ELF-1 (cell line): ENCODE results near the gene PKIG.

Source experiments
- DNase-seq: peaks from one replicate; pipeline ENCODE4 v3.0.0-alpha.2; 2016; ENCODE audit warnings: low read depth, low spot score

Gene PKIG

DNA sequence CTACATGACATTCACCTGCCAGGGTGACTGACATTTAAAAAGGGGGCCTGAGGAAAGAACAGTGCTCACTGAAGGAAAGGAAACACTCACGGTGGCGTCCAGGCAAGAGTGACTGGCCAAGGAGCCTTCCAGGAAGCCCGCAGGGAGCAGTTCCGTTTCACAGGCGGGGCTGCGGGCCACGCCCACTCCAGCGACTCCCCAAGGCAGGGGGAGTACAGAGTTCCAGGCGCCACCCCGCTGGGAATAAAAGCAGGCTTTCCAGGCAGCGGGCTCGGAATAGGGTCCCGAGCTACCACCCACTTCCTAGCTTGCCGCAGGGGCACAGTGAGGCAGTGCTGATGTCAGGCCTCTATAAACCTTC lies 34.2 kb downstream of the PKIG start:
- DNase-seq: peak; percentile 87

DNA sequence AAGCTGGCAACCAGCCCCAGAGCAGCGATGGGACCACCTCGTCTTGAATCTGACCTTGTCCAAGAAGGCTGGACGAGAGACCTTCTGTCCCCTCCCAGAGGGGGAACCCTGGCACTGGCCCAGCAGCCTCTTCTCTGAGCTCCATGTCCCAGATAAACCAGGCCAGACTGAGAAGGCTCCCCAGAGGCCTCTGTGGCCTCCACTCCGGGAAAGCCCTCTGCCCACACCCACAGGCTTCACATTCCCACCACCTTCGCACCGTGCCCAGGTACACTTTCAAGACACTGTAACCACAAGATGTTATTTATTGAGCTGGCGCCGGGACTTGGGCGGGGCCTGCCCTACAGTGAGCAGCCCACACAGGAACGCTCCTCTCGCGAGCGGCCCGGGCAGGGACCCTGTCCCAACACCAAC lies 35.9 kb downstream of the PKIG start:
- no peak for DNase-seq

DNA sequence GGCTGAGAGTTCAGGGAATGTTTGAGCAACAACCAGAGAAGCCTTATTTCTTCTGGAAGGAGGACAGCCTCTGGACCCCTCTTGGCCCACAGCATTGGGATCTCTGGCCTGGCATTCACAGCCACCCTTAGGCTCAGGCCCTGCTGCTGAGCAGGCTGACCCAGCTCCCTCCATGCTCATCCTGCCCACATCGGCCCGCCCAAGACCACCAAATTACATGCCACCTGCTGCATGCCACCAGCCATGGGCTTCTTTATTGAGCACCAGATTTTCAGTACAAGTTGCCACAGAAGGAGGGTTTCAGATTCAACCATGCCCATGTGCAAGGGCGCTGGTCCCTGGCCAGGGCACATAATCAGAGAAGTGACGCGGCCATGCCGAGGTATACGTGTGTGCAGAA lies 36.9 kb downstream of the PKIG start:
- DNase-seq: no peak

DNA sequence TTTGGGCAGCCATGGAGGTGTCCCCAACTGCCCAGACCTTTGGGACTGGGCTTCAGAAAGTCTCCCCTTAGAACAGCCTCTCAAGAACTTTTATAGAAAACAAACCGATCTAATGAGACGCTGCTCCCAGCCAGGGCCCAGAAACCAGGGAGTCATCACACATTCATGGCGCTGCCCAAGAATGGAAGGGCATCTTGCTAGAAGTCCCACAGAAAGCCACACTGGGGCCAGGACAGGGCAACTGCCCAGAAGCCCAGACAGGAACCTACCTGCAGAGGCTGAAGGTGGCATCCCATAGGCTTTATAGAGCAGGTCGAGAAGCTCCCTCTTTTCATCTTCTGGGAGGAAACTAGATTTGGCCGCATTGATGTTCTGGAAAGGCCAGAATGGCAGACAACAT lies 37.7 kb downstream of the PKIG start:
- DNase-seq: no peak

DNA sequence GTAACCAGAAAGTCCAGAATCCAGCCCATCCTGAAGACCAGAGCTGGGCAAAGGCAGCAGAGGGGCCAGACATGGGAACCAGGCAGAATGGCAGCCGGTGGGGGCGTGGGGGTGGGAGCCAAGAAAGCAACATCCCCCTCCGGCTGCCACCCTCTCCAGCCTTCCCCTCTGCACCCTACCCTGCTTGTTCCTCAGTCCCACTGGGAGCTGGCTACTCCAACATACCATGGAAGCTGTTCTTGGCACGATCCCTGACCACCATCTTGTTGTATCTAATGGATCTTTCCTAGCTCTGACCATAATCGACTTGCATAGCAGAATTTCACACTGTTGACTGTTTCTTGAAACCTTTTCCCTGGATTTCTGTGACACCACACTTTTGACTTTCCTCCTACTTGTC lies 38.9 kb downstream of the PKIG start:
- DNase-seq: no peak

DNA sequence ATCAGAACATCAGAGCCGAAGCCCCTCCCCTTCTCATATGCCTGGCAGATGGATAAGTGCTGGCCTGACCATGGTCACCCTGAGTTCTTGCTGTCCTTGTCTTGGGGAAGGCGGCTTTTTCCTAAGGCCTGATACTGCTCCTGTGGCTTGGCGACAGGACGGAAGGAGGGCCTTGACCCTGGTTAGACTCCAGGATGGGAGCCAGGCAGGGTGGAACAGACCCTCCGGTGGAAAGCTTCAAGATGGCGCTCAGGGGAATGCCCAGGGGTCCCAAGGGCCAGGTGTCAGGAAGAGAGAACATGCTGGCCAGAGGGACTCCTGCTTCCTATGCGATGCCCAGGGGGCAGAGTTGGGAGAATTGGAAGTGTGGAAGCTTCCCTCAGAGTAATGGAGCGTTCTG lies 39.6 kb downstream of the PKIG start:
- no peak for DNase-seq

DNA sequence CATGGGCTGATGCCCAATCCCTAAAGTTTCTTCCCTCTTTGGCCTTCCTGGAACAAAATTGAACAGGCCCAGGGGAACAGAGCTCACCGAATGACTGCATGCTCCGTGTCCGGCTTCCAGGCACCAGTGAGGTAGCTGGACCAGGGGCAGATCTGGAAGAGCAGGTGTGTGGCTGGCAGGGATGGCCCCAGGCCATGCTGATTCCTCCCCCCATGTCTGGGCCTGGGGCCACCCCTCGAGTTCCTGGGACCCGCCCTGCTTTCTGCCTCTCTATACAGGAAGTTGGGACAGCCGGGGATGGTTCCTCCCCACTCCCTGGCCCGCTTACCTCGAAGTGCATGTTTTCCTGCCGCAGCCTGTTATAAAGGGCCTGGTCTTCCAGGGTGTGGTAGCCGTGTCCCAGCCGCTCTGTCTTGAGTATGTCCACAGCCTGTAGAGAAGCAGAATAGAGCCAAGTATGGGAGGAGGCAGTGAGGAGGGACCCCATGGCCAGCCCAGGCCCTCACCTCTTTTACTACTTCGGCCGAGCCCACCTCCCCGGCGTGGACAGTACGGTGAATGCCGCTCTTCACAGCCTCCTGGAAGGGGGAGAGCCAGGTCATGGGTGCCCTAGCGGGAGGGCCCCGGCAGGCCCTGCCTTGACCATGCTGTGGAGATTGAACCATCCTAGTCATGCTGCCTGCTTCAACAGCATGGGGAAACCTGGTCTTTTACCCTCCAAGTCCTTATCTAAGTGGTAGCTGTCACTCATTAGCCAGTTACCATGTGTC lies 40.3 kb downstream of the PKIG start:
- DNase-seq: no peak

DNA sequence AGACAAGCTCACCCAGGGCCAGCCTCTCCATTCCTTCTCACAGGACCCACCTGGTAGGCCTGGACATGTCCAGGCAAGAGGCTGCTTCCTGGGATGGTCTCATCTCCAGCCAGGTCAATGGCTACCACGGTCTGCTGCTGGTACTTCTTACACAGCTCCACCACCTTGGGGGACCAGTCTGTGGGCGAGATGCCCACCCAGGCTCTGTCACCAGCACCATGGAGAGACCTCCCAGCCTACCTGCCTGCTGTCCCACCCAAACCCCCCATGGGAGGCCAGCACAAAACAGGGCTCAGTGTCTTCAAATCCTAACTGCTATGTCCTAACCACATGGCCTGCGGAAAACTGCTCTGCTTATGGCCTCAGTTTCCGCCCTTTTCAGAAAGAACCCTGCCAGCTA lies 41.8 kb downstream of the PKIG start:
- no peak for DNase-seq

DNA sequence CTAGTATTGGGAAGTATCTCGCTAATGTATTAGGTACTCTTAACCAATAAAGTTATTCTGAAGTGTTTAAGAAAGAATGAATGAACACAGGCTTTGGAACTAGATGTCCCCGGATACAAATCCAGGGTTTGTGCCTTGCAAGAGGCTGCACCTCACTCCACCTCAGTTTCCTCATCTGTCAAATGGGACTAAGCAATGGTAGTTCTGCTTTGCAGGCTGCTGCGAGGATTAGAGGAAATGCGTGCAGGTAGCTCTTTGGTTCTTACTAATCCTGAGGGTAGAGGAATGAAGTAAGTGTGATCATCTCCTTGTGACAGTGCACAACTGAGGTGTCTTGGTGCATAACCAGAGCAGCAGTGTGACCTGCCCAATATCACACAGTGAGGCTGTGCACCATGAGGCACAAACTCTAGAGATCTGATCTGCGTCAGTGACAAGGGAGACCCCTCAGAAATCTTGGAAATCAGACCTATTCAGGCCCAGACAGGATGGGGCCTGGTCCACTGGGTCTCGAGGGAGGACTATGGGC lies 42.4 kb downstream of the PKIG start:
- no peak for DNase-seq

DNA sequence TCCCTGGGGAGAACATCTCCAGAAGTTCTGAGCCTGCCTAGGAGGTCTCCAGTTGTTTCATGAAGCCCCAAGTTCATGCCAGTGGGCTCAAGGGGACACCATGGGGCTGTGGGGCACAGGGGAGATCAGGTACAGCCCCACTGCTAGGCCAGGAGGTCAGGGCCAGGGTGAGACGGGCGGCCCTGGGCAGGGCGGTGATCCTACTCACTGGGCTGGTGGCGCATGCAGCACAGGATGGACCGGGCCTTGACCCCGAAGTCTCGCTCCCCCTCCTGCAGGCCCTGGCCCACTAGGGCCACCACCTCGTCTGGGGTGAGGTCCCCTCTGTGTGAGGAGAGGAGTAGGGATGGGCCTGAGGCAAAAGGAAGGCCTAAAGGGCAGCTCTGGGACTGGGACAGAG lies 43.0 kb downstream of the PKIG start:
- DNase-seq: no peak

DNA sequence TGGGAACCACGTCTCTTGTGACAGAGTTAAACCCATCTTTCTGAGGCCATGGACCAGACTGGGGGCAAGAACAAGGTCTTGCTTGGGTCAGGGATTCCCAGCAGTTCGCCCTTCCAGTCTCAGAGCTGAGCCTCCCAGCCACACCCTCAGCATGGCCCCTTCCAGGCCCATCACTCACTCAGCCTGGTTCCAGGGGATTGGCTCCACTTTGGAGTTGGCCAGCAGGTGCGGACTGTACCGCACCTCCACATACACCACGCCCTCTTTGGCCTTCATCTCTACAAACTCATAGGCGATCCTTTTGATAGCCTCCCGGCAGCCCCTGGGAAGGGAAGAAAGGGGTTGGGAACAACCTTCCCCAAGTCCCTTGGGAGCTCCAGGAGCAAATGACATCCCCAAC lies 43.9 kb downstream of the PKIG start:
- DNase-seq: no peak

DNA sequence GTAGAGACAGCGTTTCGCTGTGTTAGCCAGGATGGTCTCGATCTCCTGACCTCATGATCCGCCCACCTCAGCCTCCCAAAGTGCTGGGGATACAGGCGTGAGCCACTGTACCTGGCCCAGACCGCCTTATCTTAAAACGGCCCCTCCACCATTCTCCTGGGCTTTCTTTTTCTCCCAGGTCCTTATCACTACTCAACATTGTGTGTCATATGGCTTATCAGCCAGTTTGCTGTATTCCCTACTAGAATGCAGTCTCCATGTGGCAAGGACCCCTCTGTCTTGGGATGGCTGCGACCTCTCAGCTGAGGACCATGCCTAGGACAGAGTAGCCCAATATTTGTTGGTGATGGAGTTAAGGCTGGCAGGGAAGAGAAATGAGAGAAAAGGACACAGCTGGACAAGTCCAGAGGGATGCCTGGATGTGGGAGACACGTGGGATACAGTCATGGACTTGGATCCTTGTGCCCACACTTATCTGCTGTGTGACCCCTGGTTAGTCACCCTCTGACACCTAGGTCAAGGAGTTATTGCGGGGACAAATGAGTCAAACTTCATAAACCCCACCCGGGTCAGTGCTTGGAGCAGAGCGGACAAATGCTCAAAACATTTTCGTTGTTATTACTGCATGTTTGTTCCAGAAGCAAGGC lies 45.1 kb downstream of the PKIG start:
- DNase-seq: no peak

DNA sequence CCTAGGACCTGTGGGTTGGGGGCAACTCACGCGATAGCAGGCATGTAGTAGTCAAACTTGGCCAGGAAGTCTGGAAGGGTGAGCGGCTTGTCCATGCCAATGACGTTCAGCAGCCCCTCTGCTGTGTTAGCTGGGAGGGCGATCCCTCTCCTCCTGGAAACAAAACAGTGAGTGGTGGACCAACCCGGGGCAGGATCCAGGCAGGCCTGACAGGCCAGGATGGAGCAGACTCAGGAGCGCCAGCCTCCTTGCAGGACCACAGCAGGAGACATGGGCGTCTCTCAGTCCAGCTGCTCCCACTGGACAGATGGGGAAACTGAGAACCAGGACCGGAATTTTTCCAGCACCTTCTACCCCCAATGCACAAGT lies 46.6 kb downstream of the PKIG start:
- no peak for DNase-seq

DNA sequence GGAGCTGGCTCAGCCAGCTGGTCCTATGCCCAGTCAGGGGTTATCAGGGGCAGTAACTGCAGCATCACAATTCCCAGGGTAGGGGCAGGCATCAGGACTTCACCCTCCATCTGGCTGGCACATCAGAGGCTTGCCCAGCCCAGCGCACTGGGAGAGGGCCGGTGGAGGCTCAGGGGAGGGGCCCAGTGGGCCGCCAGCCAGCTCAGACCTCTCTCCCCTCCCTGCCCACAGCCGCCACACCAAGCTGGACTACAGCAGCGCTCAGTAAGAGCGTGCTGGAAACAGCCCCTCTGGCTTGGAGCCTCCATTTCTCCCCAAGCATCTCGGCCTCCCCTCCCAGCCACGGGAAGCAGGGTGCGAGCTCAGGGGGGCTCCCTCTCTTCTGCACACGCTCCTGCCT lies 47.2 kb downstream of the PKIG start:
- no peak for DNase-seq

DNA sequence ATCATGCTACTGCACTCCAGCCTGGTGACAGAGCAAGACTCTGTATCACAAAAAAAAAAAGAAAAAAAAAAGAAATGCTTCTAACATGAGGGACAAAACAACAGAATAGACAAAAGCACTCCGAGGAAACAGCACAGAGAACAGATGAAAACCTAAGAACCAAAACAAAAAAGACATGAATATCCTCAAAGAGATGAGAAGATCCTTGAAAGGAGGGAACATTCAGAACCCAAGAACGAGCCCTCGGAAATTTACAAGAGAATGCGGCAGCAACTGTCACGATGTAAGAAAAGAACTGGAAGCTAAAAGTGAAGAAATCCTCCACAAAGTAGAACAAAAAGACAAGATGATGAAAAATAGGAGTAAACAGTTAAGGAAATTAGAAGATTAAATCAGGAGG lies 47.9 kb downstream of the PKIG start:
- DNase-seq: no peak

DNA sequence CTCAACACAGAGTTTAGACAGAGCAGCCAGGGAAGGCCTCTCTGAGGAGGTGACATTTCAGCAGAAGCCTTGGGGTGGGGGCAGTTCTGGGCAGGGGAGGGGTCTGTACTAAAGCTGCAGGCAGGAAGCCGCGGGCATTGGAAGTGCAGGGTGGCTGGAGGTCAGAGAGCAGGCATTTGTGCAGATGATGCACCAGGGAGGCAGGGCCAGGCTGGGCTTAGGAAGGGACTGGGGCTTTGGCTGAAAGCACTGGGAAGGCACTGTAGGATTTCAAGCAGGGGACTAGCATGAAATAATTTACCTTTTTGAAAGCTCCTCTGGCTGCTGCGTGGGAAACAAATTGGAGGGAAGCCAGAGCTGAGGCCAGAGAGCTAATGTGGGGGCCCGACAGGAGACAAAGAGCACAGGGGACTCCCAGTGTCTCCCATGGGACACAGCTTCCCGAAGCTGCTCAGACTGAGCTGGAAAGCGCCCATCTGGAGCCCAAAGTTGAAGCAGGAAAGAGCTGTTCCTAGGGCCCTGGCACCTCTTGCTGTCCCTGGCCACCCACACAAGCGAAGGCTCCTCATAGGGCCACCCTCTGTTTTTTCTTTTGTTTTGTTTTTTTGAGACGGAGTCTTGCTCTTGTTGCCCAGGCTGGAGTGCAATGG lies 49.8 kb downstream of the PKIG start:
- DNase-seq: no peak

DNA sequence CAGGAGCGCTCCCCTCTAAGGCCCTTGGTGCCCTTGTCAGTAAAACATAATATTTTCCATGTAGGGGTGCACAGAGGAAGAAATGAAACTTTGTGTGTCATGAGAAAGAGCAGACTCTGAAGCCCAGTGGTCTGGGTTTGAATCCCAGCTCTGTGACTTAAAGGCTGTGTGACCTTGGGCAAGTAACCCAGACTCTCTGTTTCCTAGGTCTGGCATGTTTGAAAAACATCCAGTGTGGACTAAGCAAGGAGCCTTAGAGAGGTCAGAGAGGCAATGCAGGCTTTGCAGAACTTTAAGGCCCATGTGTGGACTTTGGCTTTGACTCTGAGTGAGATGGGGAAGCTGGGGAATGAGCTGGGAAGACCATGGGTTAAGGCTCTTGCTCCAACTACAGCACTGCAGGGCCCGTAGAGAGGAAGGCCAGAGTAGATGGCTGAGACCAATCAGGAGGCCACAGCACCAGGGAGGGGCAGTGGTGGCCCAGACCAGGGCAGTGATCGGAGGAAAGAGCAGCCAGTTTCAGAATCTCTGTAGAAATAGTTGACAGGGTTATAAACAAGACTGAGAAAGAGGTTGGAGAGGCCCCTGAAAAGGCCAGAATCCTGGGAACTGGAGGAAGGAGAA lies 50.9 kb downstream of the PKIG start:
- no peak for DNase-seq

DNA sequence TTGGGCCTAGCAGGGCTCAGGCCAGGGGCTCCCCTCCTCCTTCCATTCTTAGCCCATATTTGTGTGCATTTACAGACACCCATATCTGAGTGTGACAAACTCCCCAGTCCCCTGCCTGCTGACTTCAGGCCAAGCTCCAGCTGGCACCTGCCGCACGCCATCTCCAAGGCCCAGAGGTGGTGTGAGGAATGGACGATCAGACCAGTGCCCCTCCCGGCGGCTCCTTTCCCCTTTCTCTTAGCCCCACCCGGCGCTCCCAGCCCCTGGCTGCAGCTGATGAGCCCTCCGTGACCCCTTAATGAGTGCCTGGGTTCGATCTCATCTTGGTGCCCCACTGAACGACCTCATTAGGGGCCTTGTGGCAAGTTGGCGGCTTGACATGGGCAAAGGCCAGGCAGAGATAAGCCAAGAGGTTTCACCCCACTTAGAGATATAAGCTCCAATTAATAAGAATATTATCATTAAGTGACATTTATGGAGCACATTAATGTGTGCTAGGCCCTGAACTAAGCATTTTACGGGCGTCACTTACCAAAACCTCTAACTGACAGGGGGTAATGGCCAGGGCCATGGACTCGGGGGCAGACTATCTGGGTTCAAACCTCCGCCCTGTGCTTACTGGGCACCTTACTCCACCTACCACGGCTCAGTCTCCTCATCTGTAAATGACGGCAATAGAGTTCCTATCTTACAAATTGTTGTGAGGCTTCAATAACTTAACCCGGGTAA lies 51.7 kb downstream of the PKIG start:
- no peak for DNase-seq

DNA sequence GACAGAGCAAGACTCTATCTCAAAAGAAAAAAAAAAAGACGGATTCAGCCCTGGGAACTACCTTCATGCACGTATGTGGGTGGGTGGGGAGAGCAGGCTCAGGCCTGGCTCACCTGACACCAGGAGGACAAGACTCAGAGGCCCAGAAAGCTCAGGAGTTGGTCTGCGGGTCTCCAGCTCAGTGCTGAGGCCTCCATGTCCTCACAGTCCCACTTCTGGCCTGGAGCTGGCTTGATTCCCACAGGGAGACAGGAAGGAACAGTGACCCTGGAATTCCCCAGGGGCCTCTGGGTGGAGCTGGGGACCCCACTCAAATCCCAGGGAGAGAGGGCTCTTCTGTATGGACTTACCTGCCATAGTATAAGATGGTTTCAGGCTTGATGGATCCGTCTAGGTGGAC lies 53.5 kb downstream of the PKIG start:
- no peak for DNase-seq

DNA sequence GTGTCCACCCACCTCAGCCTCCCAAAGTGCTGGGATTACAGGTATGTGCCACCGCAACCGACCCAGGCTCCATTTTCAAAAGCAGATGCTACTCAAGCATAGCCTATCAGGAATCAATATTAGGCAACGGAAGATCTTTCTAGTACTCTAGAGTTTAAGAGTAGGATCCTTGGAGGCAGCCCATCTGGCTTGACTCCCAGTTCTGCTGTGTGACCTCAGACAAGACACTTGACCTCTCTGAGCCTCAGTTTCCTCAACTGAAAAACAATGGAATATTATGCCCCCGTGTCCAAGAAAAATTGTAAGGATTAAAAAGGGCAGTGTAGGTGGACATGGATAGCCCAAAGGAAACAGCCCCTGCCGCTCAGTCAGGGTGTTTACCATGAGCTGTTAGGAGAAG lies 54.7 kb downstream of the PKIG start:
- no peak for DNase-seq

DNA sequence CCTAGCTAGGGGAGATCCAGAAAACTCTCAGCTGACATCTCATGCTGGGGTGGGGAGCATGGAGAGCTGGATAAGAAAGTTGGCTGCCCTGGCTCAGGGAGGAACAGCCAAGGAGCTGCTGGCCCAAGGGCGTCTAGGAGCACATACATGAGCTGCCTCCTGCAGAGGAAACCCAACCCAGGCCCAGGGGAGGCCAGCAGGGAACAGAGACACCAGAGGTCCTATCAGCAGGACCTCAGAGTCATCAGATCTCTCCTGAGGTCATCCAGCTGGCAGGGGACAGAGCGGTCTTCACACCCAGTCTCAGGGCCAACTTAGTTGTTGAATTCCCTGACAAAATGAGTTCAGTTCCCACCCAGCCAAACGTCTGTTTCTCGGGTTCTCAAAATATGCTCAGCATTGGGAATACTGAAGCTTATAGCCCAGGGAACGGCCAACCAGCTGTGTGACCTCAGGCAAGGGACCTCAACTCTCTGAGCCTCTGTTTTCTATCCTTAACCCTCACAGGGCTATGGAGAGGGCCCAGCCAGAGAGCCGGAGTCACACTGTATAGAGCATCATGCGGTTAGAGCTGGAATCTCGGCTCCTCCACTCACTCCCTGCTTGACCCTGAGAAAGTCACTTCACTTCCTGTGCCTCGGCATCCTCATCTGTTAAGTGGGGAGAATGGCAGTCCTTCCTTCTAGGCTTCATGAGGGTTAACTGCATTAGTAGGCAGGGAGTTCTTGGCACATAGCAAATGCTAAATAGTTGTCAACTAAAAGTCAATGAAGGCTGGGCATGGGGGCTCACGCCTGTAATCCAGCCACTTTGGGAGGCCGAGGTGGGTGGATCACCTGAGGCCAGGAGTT lies 55.4 kb downstream of the PKIG start:
- no peak for DNase-seq
